Measurements from ENCODE around the gene GLB1L3.

The GLB1L3 gene

GRCh38 chr11:134229126-134229790 lies 46.9 kb upstream of the GLB1L3 start:
- H4K20me1 ChIP-seq (ENCODE audit: insufficient read depth, low read length, poor library complexity, severe bottlenecking), result peaks cover 22% of the 10 kb centered on the region
- no peak for TF ChIP-seq EZH2phosphoT487 (IDR thresholded peaks at IDR 0.05; ENCODE audit: borderline replicate concordance)
- no peak for TF ChIP-seq CTCF (conservative IDR thresholded peaks at IDR 0.05; ENCODE audit: low read length)
- no peaks in the 10 kb centered on the region for H3K9me2 ChIP-seq (replicated peaks; ENCODE audit: low read depth, low read length)
- no peaks in the 10 kb centered on the region for H3F3A ChIP-seq (ENCODE audit: low read depth)
- peak overlapping the region; percentile 88 for H3K4me2 ChIP-seq (ENCODE audit: low read depth, low read length, poor library complexity, severe bottlenecking)
- H3K79me2 ChIP-seq (ENCODE audit: insufficient read depth, low read length), result peaks cover 77% of the 10 kb centered on the region
- H3K9me3 ChIP-seq (ENCODE audit: insufficient read depth, low read depth, low read length), result no peaks in the 10 kb centered on the region
- H3K9ac ChIP-seq (ENCODE audit: low read depth, low read length, poor library complexity, severe bottlenecking), result no peak overlapping the region
- H3K4me1 ChIP-seq (ENCODE audit: insufficient read depth, low read length, poor library complexity, severe bottlenecking), result peaks cover 68% of the 10 kb centered on the region
- H3K36me3 ChIP-seq (ENCODE audit: insufficient read depth, low read length), result no peaks in the 10 kb centered on the region
- no peak overlapping the region for H2AFZ ChIP-seq (ENCODE audit: low read length)
- no peaks in the 10 kb centered on the region for H3K27me3 ChIP-seq (ENCODE audit: insufficient read depth, low read length, poor library complexity, severe bottlenecking)
- peak overlapping the region; percentile 43 for H3K4me3 ChIP-seq (ENCODE audit: low read length, poor library complexity, severe bottlenecking)

GRCh38 chr11:134230339-134230738 lies 45.8 kb upstream of the GLB1L3 start:
- Histone ChIP-seq H3K27me3 (ENCODE audit: insufficient read depth, low read length, poor library complexity, severe bottlenecking) (no peaks in the 10 kb centered on the region), H4K20me1 (ENCODE audit: insufficient read depth, low read length, poor library complexity, severe bottlenecking) (peaks cover 24% of the 10 kb centered on the region), H3K9ac (ENCODE audit: low read depth, low read length, poor library complexity, severe bottlenecking) (peak overlapping the region; percentile 34), H3K36me3 (ENCODE audit: insufficient read depth, low read length) (peaks cover 5% of the 10 kb centered on the region; the same call in 1 of the 2 replicates), H3K4me1 (ENCODE audit: insufficient read depth, low read length, poor library complexity, severe bottlenecking) (peaks cover 68% of the 10 kb centered on the region), H3K79me2 (ENCODE audit: insufficient read depth, low read length) (peaks cover 71% of the 10 kb centered on the region), H3K9me3 (ENCODE audit: insufficient read depth, low read depth, low read length) (no peaks in the 10 kb centered on the region), H3F3A (ENCODE audit: low read depth) (no peaks in the 10 kb centered on the region), H3K4me3 (ENCODE audit: low read length, poor library complexity, severe bottlenecking) (peak overlapping the region; percentile 43), H3K4me2 (ENCODE audit: low read depth, low read length, poor library complexity, severe bottlenecking) (peak overlapping the region; percentile 88), H2AFZ (ENCODE audit: low read length) (no peak overlapping the region), H3K9me2 (replicated peaks; ENCODE audit: low read depth, low read length) (no peaks in the 10 kb centered on the region)
- TF ChIP-seq EZH2phosphoT487 (IDR thresholded peaks at IDR 0.05; ENCODE audit: borderline replicate concordance) (no peak), CTCF (conservative IDR thresholded peaks at IDR 0.05; ENCODE audit: low read length) (no peak)

GRCh38 chr11:134231958-134232659 lies 44.1 kb upstream of the GLB1L3 start:
- Histone ChIP-seq H3K9me2 (replicated peaks; ENCODE audit: low read depth, low read length) (no peaks in the 10 kb centered on the region), H2AFZ (ENCODE audit: low read length) (no peak overlapping the region), H3K4me2 (ENCODE audit: low read depth, low read length, poor library complexity, severe bottlenecking) (peak overlapping the region; percentile 41), H3F3A (ENCODE audit: low read depth) (no peaks in the 10 kb centered on the region), H3K4me3 (ENCODE audit: low read length, poor library complexity, severe bottlenecking) (no peak overlapping the region), H3K9me3 (ENCODE audit: insufficient read depth, low read depth, low read length) (no peaks in the 10 kb centered on the region), H3K36me3 (ENCODE audit: insufficient read depth, low read length) (peaks cover 15% of the 10 kb centered on the region; the same call in 1 of the 2 replicates), H3K79me2 (ENCODE audit: insufficient read depth, low read length) (peaks cover 53% of the 10 kb centered on the region), H3K4me1 (ENCODE audit: insufficient read depth, low read length, poor library complexity, severe bottlenecking) (peaks cover 55% of the 10 kb centered on the region), H3K9ac (ENCODE audit: low read depth, low read length, poor library complexity, severe bottlenecking) (no peak overlapping the region), H3K27me3 (ENCODE audit: insufficient read depth, low read length, poor library complexity, severe bottlenecking) (no peaks in the 10 kb centered on the region), H4K20me1 (ENCODE audit: insufficient read depth, low read length, poor library complexity, severe bottlenecking) (peaks cover 20% of the 10 kb centered on the region)
- TF ChIP-seq EZH2phosphoT487 (IDR thresholded peaks at IDR 0.05; ENCODE audit: borderline replicate concordance), result no peak
